ENCODE measurements around the gene SLC35B2.

The SLC35B2 gene

DNA sequence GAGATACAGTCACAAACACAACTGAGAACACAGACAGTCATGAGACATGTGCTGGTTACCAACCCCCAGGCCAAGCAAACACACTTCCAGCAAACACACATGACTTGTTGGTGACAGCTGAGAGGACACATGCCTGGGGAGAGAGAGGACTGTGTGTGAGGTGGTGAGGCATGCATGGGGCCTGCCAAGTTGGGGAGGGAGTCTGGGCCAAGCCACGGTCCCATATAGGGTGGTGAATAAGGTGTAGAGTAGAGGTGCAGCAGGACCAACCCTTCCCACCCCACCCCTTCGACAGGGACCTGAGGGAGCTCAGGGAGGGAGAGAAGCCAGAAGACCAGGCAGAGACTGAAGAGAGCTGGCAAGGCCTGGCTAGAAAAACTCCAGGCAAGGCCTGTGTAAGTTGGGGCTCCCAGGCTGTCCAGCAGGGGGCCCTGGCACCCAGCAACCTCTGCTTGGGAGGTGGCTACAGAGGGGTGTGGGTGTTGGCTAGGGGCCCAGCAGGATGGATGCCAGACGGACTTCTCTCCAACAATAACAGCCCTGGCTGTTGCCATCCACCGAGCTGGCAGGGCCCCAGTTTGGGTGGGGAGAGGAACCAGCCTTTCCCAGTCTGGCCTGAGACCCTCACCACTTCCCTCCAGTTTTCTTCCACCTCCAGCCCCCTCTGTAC is 35.9 kb downstream of the SLC35B2 start:
- DNase-seq (ENCODE audit: low read depth in 2 of 2) = peak; percentile 54

DNA sequence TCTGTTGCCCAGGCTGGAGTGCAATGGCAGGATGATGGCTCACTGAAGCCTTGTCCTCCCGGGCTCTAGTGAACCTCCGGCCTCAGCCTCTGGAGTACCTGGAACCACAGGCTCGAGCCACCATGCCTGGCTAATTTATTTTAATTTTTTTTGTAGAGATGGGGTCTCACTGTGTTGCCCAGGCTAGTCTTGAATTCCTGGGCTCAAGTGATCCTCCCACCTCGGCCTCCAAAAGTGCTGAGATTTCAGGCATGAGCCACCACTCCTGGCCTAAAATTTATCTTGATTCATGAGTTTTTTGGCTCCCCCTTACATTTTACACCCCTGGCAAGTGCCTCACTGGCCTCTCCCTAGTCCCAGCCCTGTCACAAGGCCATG is 36.4 kb downstream of the SLC35B2 start:
- no peak for DNase-seq (ENCODE audit: low read depth in 2 of 2)

DNA sequence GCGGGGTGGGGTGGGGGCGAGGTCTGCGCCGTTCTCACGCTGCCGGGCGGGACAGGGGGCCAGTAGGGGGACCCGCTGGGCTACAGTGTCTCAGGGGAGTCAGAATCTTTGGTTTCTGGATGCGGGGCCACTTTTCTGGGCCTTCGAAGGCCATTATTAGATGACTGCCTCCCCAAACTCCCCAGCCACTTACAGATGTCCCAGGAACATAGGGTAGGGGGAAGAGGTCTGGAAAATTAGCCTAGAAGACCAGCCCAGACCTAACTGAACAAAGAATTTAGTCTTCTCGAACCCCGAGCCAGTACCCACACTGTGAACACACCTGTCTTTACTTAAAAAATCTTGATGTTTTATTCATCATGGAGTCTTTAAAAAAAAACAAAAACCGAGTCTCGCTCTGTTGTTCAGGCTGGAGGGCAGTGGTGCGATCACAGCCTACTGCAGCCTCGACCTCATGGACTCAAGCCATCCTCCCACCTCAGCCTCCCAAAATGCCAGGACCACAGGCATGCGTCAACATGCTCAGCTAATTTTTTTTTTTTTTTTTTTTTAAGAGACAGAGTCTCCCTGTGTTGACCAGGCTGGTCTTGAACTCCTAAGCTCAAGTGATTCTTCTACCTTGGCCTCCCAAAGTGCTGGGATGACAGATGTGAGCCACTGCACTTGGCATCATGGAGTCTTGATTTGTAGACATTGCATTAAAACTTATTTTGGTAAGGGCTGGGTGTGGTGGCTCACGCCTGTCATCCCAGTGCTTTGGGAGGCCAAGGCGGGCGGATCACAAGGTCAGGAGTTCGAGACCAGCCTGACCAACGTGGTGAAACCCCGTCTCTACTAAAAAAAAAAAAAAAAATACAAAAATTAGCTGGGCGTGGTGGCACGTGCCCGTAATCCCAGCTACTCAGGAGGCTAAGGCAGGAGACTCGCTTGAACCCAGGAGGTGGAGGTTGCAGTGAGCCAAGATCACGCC is 37.2 kb downstream of the SLC35B2 start:
- DNase-seq (ENCODE audit: low read depth in 2 of 2) = no peak

DNA sequence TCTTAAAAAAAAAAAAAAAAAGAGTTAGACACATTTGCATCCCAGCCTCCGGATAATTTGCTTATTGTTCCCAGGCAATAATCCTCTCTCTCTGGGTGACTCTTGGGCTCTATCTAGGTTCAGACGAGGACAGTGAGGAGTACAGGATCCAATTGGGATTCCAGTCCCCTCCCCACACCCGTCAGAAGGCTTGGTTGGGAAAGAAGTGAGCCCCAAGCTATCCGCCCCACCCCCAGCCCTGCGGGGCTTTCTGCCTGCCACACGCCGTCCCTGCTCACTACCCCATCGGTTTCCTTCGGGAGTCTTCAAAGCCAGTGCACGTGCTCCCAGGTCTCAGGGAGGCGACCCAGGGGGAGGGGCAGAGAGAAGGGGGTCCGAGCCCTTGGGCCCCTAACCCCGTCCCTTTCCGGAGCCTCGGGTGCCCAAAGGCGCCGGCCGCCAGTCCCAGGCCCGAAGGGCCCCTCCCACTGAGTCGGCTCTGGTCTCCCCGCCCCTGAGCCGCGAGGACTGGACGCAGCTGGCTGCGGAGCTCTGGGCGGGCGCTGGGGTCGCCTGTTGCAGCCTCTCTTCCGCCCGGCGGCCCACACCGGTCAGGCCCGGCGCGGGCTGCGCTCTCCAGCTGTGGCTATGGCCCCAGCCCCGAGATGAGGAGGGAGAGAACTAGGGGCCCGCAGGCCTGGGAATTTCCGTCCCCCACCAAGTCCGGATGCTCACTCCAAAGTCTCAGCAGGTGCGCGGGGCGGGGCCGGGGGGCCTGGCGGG is 38.1 kb downstream of the SLC35B2 start:
- DNase-seq (ENCODE audit: low read depth in 2 of 2) = peak in 1 of 2 donors; percentile 15

DNA sequence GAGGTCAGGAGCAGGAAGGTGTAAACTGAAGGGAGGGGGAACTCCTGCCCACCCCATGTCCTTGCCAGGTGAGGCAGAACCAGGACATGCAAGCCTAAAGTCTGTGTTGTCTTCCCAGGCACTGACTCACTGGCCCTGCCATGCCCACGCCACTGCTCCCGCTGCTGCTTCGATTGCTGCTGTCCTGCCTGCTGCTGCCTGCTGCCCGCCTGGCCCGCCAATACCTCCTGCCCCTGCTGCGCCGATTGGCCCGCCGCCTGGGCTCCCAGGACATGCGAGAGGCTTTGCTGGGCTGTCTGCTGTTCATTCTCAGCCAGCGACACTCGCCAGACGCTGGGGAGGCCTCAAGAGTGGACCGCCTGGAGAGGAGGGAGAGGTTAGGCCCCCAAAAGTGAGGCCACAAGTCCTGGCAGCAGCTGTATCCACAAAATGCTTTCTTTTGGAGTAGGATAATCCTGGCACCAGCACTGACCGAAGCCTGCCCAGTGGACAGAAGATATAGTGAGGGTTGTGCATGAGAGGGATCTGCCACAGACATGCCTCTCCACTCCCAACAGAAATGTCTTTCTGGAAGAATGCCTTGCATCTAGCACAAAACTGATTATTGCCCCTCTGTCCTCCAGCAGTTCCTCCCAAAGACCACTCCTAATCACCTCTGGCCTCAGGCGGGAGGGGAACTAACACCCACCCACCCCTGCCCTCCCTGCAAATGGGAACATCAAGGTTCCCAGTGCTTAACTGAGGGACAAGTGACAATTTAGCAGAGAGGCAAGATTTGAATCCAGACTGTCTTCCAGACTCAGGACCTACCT is 39.8 kb downstream of the SLC35B2 start:
- DNase-seq (ENCODE audit: low read depth in 2 of 2) = no peak

DNA sequence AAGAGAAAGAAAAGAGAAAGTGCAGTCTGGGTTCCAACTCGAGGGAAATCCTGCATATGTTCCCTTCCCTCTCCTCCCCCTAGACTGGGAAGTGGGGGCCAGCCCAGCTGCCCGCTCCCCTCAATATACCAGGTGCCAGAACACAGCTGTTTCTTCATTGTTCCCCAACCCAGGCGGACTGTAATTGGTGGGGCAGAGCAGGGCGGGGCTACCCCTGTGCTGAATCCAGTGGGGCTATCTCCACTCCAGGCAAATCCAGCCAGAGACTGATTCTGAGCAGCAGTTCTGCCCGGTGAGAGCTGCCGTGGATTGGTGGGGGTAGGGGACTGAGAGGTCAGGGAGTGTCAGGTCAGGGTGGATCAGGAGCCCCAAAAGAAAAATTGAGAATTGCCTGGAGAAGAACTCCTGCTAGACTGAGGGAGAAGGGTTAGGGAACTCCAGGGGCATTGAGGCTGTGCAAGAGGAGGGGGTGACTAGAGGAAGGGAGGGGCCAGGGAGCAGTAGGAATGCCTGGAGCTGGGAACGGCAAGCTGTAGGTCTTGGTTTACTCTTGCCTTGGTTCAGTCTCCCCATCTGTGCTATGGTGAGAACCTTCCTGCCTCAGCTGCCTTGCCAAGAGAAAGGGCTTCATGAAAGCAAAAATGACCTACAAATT is 40.5 kb downstream of the SLC35B2 start, which contains the start of gene MYMX:
Gene MYMX (plus strand): TSS at position 250 of the 655 bp plus-strand sequence. CDS start 546 bp downstream, outside the sequence.
- DNase-seq (ENCODE audit: low read depth in 2 of 2) = no peak

DNA sequence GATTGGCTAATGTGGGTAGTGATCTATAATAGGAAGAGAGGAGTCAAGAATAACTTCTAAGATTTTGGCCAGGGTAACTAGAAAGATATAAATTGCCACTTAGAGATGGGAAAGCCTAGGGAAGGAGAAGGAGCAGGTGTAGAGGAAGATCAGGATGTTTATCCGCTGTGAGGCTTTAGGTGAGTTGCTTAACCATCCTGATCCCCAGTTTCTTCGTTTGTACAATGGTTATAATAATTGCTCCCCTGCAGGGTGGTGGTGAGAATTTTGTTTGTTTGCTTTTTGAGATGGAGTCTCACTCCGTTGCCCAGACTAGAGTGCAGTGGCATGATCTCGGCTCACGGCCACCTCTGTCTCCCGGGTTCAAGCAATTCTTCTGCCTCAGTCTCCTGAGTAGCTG is 43.0 kb downstream of the SLC35B2 start:
- DNase-seq (ENCODE audit: low read depth in 2 of 2) = no peak

DNA sequence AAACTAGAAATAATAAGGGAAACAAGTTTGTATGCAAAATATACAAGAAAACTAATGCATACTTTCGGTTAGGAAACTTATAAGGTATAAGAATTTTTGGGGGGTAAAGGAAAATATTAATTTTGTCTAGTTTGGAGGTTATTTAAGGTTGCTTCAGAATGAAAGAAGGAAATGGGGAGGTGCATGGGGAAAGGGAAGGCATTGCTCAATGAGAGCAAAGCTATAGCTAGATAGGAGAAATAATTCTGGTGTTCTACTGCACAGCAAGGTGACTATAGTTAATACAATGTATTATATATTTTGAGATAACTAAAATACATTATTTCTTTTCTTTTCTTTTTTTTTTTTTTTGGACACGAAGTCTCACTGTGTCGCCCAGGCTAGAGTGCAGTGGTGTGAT is 46.0 kb downstream of the SLC35B2 start:
- DNase-seq (ENCODE audit: low read depth in 2 of 2) = no peak

DNA sequence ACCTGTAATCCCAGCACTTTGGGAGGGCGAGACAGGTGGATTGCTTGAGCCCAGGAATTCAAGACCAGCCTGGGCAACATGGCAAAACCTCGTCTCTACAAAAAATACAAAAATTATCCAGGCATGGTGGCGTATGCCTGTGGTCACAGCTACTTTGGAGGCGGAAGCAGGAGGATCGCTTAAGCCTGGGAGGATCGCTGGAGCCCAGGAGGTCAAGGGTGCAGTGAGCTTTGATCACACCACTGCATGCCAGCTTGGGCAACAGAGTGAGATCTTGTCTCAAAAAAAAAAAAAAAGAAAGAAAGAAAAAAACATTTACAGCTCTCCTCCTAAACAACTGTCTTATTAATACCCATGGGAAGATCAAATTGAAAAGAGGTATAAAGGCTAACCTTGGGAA is 49.4 kb downstream of the SLC35B2 start:
- no peak for DNase-seq (ENCODE audit: low read depth in 2 of 2)

All from stimulated activated CD4-positive, alpha-beta T cell treated with anti-CD3 and anti-CD28 coated beads, Interleukin-1b, Interleukin-23, amount 100 ng/mL, for 4 hours (primary cell).